Dermis blood vessel endothelial cell (primary cell): ENCODE data around the gene GPX8. TPM values are rescaled to one million over a fixed set of nuclear protein-coding genes. Genes with fewer than 3 reads are reported as not detected.

ENCODE experiments used
- DNase-seq: peaks from one replicate; pipeline ENCODE4 v3.0.0; 2010
- total RNA-seq: library from RNA; depleted of rRNA; stranded (reverse); fragments of >200 nt; gene quantifications from 2 replicates; pipeline ENCODE4 v1.2.3, GENCODE V29; 2014

GPX8 gene, protein sequence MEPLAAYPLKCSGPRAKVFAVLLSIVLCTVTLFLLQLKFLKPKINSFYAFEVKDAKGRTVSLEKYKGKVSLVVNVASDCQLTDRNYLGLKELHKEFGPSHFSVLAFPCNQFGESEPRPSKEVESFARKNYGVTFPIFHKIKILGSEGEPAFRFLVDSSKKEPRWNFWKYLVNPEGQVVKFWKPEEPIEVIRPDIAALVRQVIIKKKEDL
- total RNA-seq: 18.7 and 20.2 TPM in 2 replicates

DNA sequence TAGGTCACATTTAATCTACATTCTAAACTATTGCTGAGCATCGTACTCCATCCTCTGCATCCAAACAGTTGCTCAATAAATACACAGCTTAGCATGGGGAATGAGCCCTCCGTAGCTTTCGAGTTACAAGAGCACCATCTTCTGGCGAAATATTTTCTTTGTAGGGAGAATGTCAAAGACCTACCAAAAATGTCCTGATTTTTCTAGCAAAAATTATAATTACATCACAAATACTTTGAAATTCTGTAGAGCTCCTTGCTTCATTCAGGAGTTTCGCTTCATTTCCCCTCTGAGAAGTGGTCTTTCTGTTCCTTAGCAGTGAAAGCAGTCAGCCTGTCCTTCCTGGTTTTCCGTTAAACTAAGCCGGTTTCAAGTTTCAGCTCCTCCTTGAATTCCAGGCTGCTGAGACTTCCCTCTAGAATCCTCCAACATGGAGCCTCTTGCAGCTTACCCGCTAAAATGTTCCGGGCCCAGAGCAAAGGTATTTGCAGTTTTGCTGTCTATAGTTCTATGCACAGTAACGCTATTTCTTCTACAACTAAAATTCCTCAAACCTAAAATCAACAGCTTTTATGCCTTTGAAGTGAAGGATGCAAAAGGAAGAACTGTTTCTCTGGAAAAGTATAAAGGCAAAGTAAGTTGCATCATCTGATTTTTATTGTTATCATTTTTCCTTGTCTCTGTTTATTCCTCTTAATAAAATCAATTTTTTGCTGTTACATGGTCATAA is at the start of gene GPX8:
TSS of gene GPX8 (plus strand) at position 409 of the 730 bp plus-strand sequence. CDS start at position 431, 22 bp downstream.
- DNase-seq: peak; percentile 89

DNA sequence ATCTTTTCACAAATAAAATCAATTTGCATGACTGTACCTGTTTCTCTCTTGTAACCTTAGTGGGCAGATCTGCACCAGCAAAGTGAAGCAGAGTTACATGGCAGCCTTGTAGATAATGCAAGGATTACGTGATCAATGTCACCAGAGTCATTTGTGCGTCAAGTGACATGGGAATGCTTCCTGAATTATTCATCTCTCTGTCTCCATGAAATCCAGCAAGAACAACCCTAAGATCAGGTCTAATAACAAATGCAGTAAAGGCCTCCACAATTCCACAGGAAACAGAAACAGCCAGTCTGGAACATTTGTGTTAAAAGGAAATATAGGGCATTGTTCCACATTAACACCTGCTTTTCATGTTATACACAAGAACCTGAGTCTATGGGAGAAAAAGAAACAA is 49.8 kb upstream of the GPX8 start:
- peak; percentile 77 for DNase-seq

DNA sequence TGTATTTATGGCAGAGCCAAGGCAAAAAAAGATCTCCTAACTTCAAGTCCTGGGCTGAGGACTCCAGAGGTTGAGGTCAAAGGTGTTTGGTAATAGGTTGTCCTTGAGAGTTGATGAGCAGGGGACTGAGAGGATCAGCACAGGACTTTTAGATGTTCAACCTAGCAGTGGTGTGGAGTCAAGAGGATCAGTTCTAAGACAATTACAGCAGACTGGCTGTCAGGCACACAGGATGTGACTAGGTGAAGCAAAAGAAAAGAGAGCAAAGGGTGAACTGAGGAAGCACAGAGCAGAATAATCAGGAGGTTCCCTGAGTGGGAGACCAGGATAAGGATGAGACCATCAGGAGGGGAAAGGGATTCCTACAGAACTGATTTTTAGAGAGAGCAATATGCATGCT is 46.6 kb upstream of the GPX8 start:
- no peak for DNase-seq

DNA sequence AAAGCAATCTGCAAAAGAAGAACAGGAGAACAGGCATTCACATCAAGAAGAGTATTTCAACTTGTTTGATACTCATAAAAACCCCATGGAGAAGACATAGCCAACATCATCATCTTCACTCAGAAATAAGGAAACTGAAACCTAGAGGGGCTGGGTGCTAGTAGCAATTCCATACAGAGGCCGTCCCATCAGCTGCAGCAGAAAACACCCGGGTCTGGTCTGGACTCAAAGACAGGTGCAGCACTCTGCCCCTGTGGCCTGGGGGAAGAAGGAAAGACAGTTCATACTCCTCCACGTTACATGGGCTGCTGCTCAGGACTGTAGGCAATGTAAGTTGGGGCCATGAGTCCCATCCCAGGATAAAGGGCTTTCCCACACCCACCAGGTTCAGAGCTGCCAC is 45.9 kb upstream of the GPX8 start:
- DNase-seq: no peak

DNA sequence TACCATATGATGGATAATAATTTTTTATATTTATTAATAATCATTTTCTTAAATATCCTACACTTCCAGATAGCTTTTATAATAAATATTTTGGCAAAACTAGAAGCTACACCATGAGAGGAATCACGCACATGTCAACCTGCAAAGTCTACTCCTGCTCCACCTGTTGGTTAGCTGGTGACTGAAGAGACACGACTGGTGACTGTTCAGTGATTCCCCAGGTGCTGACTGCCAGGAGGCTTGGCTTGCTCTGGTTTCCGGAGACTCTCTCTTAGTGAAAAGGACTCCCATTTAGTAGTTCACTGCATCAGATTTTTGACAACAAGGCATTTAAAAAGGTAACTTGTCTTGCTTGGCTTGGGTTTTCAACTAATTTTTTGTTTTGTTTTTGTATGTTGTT is 36.6 kb upstream of the GPX8 start:
- no peak for DNase-seq

DNA sequence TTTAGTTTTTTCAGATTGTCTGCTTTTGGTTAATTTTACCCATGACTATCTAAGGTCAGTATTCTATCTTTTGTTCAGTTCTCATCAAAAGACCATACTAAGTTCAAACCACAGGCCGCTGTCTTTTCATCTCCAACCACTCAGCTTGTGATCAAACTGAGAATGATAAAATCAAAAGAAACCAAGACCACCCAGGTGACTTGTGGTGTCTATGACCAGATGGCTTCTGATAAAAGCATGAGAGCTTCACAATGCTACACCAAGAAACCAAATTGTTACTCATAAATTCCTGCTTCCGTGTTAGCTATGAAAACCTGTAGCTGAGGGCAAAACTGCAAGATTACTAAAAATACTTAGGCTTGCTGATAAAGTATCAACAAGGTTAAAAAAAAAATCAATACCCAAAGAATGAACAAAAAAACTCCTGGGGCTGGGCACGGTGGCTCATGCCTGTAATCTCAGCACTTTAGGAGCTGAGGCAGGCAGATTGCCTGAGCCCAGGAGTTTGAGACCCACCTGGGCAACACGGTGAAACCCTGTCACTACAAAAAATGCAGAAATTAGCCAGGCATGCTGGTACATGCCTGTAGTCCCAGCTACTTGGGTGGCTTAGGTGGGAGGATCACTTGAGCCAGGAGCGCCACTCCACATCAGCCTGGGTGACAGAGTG is 25.8 kb upstream of the GPX8 start:
- no peak for DNase-seq

DNA sequence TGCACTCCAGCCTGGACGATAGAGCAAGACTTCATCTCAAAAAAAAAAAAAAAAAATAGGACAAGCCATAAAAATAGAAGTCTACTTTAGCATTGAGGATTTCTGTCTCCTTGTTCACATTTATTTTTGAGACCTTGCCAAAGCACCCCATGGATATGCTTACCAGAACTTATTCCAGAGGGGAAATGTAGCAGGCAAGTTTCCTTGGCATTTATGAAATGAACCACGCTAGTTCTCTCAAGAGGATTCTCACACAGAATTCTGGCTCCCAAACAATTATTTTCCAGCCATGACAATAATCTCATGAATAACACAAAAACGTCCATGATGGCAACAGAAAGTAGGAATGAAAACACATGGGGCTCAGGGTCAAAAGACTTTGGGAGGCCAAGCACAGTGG is 23.4 kb upstream of the GPX8 start:
- no peak for DNase-seq

DNA sequence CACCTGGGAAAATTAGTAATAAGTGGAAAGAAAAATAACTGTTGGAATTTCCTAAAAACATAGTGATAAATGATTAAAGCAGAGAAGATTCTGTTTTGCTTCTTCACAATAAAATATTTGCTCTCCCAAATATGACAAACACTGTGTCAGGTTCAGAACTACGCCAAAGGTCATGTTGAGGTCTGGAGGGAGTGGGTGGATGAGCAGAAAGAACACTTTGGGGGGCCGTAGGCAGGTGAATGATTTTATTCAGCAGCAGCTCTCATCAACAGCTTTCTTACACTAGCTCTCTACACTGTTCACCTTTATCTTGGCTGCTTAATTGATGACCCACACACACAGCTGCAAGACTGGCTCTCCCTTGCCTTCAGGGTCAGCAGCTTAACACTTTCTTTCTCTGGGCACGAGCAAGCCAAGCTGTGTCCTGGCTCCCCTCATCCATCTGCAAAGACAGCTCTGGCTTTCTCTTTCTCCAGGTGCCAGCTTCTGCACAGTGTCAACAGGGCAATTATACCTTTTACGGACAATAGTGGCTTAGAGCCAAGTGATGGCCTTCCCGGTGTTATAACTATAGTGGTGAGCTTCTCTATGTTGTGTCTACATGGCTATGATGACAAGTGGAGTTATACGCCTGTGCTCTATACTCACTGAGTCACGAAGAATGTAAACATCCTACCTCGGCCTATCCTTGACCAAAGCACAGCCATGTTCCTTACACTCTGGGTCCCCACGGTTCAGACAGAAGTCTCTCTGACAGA is 18.9 kb upstream of the GPX8 start:
- DNase-seq: no peak

DNA sequence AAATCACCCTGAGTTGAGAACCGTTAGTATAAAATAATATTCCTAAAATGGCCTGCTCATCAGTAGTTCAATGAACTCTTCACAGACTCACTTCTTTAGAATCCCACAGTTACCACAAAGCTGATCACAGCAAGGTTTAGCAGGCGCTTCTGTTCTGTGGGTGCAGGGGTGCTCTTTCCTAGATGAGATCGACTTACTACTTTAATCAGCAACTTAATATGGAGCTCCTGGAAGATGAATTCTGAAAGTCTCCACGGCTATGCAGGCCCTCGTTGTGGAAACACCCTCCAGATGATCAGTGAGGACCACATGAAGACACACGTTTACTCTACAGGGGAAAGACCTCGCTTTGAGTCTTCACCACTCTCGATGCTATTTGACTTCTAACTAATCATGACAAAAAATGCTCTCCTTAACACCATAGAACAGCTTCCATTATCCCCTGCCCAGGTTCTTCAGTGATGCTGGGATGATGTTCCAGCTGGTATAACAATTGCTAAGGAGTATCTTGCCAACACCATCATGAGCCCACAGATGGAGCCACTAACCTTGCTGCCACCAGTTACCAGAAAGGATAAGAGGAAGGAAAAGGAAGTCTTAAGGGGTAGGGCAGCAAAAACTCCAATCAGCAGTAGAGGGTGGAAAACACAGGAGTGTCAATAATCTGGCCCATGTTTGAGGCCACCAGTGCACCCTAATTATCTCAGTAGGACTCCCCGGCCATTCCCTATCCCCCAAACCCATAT is 17.9 kb upstream of the GPX8 start:
- no peak for DNase-seq

DNA sequence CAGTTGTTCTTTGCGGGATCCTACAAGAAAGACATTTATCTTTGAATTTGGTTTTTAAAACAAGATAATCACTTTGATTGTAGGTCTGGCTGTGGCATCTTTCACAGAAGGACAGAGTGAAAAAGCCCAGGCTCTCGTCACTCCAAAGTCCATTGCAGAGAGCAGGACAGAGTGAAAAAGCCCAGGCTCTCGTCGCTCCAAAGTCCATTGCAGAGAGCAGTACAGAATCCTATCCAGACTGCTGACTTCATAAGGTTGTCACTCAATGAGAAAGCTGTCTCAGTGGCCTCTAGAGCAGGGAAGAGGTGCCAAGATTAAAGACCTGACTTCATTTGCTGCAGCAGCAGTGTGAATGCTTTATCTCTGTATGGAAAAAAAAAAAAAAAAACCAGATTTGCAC is 16.3 kb upstream of the GPX8 start:
- no peak for DNase-seq

DNA sequence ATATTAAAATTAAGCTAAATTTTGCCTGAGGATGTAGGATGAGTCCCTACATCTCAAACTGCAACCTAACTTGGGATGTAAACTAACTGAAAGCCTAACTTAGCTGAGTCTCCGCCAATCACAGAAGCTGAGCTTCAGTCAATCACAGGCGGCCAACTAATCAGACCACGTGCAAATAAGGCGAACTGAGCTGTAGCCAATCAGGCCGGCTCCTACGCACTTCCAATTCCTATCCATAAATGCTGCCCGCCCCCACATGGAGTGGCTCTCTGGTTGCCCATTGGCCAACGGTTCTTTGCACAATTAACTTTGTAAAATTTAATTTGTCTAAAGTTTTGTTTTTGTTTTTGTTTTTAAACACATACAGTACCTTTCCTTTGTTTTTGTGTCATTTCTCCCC is 13.9 kb upstream of the GPX8 start:
- no peak for DNase-seq

DNA sequence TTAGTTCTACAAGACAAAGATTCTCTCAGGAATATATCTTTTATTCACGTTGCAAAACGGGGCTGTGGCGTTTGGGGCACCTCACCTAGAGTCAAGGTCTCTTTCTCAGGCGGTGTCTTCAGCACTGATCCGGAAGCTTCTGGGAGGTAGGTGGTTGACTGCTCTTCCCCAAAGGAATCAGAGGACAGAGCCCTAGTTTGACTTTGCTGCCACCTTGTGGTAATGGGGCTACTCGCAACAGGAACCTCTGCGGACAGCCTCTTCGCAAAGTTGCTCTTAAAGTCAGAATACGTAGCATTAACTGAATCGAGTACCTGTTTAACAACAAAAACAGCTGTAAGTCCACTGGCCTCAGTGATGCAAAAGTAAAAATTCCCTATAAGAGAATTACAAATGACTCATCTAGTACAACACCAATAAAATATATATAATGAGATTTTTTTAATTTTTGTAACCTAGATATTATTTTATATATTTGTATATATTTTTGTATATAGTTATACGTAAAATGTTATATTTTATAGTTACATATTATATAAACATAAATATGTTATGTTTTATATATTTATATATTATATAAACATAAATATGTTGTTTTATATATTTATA is 13.3 kb upstream of the GPX8 start:
- peak; percentile 92 for DNase-seq

DNA sequence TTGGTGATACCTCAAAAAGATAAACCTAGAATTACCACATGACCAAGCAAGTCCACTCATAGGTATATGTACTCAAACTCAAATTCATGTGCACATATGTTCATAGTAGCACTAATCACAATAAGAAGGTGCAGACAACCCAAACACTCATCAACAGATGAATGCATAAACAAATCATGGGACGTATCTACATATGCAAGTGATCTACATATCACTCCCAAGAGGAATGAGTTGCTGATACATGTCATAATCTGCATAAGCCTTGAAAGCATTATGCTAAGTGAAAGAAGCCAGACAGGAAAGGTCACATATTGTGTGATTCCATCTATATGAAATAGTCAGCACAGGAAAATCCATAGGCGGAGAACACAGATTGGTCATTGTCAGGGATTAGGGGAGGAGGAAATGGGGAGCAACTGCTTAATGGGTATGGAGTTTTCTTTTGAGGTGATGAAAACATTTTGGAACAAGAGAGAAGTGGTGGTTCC is 10.6 kb upstream of the GPX8 start:
- DNase-seq: no peak

DNA sequence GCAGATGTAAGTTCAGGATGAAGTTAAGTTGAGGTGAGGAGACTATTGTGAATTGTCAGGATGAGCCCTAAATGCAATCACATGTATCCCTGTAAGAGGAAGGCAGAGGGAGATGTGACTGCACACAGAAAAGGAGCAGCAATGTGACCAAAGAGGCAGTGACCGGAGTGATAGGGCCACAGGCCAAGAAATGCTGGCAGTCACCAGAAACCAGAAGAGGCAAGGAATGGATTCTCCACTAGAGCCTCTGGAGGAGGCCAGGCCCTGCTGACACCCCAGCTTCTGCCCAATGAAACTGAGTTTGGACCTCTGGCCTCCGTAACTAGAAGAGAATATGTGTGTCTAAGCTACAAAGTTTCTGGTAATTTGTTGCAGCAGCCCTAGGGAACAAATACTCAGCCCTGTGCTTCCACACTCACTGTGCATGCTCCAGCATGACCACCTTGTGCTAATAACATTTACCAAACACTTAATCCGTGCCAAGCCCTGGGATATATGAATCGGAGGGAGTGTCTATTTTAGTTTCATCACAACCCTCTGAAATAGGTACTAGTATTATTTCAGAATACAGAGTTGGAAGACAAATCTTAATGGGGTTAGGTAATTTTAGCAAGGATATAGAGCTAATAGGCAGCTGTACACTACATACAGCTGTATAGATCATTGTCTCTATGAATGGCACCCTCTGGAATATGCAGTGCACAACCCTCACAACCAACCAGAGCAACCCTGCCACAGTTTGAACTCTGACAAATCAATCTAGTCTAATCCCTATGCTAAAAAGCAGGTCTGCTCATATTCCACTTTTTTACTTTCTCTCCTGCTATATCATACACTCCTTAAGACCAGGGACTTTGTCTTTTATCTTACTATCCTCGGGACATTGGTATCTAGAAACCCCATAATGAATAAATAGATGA is 7.8 kb upstream of the GPX8 start:
- peak; percentile 39 for DNase-seq

DNA sequence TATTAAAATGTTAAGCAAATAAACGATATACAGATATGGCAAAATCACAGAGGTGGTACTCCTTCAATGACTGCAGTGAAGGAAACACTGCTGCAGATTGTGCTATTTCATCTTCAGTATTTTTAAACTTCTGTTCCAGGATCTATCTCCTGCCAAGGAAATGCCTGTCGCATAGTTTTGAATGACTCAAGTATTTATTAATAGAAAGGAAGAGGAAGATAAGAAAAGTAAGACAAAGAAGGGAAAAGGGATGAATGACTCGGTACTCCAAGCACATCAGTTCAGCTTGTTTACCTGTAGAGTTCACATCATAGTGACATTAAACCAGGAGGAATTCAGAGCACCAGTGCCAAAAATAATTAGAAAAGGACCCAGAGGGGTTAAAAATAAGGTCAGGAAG is 5.1 kb upstream of the GPX8 start:
- DNase-seq: peak; percentile 80

DNA sequence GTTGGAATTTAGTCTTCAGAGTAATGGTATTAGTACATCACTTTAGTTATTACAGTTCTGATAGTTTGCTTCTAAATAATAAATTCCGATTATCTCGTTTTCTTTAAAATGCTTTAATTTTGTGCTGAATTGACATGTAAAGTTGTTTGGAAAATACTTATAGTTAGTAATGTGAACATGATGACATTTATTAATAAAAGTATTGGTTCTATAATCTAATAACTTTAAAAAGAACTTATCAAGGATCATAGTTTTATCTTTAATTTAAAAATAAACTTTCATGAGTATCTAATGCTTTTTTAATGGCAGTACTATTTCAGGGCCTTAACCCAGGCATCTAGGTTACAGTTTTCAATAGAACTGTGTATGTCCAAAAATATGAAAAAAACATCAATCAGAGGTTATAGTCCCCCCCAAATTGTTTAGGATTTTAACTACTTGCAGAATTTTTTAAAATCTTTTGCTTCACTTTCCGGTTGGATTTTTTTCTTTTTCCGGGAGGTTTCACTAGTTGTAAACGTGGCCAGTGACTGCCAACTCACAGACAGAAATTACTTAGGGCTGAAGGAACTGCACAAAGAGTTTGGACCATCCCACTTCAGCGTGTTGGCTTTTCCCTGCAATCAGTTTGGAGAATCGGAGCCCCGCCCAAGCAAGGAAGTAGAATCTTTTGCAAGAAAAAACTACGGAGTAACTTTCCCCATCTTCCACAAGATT is 680 bp downstream of the GPX8 start:
- DNase-seq: peak; percentile 95

DNA sequence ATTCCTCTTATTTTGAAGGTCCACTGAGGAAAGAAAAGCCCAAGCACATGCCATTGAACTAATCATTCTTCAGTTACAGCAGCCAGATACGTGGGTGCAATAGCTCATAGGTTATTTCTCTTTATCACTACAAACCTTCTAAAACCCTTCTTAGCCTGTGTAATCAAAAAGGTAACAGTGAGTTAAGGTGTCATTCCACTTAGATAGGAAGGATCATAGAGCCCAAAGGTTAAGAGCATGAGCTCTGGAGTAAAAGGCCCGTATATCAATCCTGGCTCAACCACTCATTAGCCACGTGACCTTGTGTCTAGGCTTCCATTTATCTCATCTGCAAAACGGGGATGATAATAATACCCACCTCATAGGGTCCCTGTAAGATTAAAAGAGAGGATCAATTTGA is 2.7 kb downstream of the GPX8 start:
- DNase-seq: no peak

DNA sequence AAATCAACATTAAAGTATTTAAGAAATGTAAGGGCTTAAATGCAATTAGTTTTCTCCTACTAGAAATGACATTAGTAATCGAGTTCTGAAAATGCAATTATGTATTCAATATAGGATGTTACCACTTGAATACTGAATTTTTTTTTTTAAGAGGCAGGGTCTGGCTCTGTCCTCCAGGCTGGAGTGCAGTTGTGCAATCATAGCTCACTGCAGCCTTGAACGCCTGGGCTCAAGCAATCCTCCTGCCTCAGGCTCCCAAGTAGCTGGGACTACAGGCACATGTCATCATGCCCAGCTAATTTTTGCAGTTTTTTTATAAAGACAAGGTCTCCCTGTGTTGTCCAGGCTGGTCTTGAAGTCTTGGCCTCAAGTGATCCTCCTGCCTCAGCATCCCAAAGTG is 11.5 kb downstream of the GPX8 start:
- no peak for DNase-seq

DNA sequence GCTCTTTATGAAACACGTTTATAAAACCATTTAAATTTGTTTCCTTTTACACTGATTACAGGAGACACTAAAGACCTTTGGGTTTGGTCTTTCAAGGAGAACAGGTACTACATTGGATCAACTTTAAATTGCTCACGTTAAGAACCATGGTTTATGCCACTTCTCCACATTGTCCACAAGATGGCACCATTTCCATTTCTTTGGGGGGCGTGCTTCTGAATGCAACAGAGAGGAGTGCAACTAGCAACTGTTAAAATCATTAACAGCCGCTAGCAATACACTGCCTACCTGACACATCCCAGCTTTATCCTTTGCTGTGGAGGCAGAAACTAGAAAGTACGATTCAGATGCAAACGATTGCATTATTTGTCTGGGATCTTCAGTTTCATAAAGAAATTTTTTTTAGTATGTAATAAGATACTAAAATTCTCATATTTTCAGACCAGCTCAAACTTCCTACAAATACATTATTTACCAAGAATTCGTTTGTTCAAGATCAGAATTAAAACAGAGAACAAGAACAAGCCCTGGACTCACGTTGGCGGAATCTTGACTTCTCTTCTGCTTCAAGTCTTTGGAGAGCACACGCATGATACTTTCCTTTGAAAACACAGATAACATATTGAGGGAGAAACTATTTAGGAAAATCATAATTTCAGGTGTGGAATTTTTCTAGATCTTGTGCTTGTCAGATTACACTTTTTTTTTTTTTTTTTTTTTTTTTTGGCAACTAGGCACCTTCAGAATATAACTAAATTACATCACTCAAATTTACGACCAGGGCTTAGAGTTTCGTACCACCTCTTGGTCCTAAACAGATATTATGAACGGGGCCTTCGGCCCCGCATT is 12.3 kb downstream of the GPX8 start:
- DNase-seq: peak; percentile 91
